ENCODE measurements around the gene SYT8.

DNA sequence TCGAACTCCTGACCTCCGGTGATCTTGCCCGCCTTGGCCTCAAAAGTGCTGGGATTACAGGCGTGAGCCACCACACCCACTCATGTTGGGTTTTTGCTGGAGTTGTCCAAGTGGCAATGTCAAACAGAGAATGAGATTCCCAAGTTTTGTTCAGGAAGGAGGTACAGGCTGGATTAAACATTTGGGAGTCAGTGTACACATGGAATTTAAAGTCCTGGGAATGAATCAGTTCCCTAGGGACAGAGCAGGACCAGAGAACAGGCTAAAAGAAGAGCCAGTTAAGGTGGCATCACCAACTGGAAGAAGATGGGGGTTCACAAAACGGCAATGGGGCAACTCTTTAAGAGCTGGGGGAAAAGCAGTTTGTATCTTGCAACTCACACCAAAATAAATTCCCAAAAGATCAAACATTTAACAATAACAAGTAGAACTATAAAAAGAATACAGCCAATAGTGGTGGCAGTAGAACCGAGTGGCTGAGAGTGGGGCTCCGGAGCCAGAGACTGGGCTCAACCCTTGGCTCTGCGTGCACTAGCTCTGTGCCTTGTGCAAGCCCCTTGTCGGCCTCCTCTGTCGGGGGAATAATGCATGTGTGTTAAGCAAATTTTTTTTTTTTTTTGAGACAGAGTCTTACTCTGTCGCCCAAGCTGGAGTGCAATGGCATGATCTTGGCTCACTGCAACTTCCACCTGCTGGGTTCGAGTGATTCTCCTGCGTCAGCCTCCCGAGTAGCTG lies 37.2 kb upstream of the SYT8 start:
- TF ChIP-seq, protein P1, sequence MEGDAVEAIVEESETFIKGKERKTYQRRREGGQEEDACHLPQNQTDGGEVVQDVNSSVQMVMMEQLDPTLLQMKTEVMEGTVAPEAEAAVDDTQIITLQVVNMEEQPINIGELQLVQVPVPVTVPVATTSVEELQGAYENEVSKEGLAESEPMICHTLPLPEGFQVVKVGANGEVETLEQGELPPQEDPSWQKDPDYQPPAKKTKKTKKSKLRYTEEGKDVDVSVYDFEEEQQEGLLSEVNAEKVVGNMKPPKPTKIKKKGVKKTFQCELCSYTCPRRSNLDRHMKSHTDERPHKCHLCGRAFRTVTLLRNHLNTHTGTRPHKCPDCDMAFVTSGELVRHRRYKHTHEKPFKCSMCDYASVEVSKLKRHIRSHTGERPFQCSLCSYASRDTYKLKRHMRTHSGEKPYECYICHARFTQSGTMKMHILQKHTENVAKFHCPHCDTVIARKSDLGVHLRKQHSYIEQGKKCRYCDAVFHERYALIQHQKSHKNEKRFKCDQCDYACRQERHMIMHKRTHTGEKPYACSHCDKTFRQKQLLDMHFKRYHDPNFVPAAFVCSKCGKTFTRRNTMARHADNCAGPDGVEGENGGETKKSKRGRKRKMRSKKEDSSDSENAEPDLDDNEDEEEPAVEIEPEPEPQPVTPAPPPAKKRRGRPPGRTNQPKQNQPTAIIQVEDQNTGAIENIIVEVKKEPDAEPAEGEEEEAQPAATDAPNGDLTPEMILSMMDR (IDR thresholded peaks at IDR 0.05; ENCODE audit: low read length), result no peak
- TF ChIP-seq EZH2 (IDR thresholded peaks at IDR 0.05; ENCODE audit: borderline replicate concordance, low read length), result no peak

Data from OCI-LY1 (cell line).